Neuron (in vitro differentiated cells): ENCODE results near the gene TRIOBP.

Experiments
- H2AFZ ChIP-seq: one replicate; pipeline ENCODE4 v1.6.1; 2013; ENCODE audit warnings: low read depth, mild to moderate bottlenecking, inconsistent platforms, low read length, moderate library complexity
- H3K27me3 ChIP-seq: one replicate; pipeline ENCODE4 v1.6.1; 2013; ENCODE audit warnings: low read length; ENCODE audit not compliant: insufficient read depth
- H3K36me3 ChIP-seq: one replicate; pipeline ENCODE4 v1.6.1; 2013; ENCODE audit warnings: low read length; ENCODE audit not compliant: insufficient read depth
- H3K4me1 ChIP-seq: one replicate; pipeline ENCODE4 v1.6.1; 2013; ENCODE audit warnings: low read length; ENCODE audit not compliant: insufficient read depth
- H3K4me3 ChIP-seq: 2 replicates; pipeline ENCODE4 v1.5.1; 2013; ENCODE audit warnings: mild to moderate bottlenecking, low read length, moderate library complexity
- H3K9me3 ChIP-seq: one replicate; pipeline ENCODE4 v1.6.1; 2013; ENCODE audit warnings: low read length

The TRIOBP gene

DNA sequence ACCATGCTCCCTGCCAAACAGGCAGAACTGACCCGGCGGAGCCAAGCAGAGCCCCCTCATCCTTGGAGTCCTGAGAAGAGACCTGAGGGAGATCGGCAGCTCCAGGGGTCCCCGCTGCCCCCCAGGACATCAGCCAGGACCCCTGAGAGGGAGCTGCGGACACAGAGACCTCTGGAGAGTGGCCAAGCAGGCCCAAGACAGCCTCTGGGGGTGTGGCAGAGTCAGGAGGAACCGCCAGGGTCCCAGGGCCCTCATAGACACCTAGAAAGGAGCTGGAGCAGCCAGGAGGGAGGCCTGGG is 37.5 kb downstream of the TRIOBP start:
- Histone ChIP-seq H3K9me3 (no peaks in the 10 kb centered on the region), H3K27me3 (no peaks in the 10 kb centered on the region)

DNA sequence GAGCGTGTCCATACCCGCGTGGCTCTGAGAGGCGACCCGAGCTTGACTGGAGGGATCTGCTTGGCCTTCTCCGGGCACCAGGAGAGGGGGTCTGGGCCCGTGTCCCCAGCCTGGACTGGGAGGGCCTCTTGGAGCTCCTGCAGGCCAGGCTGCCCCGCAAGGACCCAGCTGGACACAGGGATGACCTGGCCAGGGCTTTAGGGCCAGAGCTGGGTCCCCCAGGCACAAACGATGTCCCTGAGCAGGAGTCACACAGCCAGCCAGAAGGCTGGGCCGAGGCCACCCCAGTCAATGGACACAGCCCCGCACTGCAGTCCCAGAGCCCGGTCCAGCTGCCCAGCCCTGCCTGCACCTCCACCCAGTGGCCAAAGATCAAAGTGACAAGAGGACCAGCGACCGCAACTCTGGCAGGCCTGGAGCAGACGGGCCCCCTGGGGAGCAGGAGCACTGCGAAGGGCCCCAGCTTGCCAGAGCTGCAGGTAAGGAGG is 38.2 kb downstream of the TRIOBP start:
- H3K4me1 ChIP-seq = no peaks in the 10 kb centered on the region
- no peaks in the 10 kb centered on the region for H3K27me3 ChIP-seq
- no peak overlapping the region for H3K4me3 ChIP-seq
- no peaks in the 10 kb centered on the region for H3K9me3 ChIP-seq
- H2AFZ ChIP-seq = no peak overlapping the region
- no peaks in the 10 kb centered on the region for H3K36me3 ChIP-seq

More for the DNA sequence above, 37.5 kb downstream of the TRIOBP start:
- H3K4me3 ChIP-seq = no peak overlapping the region
- H3K36me3 ChIP-seq = no peaks in the 10 kb centered on the region
- no peak overlapping the region for H2AFZ ChIP-seq
- no peaks in the 10 kb centered on the region for H3K4me1 ChIP-seq

DNA sequence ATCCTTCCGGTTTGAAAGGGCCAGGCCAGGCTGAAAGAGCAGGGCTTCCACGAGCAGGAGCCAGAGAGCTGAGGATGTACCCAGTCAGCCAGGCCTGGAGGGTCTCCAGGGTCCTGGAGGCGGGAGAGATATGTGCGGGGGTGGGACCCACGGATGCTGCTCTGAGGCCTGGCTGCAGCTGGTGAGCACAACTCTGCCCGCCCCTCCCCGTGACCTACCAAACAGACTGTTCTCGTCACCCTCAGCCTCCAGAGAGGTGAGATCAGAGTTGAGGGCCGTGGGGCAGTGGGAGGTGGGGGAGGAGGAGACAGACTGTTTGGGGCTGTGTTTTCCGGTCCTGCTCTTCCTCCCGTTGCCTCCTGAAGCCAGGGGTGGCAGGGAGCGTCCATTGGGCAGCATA is 42.2 kb downstream of the TRIOBP start:
- Histone ChIP-seq H3K27me3 (no peaks in the 10 kb centered on the region), H3K4me3 (no peak overlapping the region), H2AFZ (no peak overlapping the region), H3K36me3 (no peaks in the 10 kb centered on the region), H3K9me3 (no peaks in the 10 kb centered on the region), H3K4me1 (no peaks in the 10 kb centered on the region)

DNA sequence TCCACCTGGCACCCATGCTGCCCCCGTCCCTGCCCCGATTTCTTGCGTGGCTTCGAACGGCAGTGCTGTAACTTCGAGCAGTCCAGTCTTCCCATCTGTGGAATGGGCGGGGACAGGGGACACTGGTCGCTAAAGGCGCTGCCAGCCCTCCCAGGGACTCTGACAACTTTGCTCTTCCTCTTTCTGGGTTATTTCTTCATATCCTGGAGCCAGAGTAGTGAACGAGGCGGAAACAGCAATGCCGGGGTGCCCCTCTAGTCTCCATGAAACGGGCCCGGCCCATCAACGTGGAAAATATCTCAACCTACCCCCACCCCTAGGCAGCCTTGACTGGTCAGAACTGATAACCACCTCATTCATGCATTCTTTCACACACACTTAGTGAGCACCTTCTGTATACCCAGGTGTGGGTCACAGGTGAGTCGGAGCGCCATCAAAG is 42.8 kb downstream of the TRIOBP start:
- Histone ChIP-seq H3K36me3 (no peaks in the 10 kb centered on the region), H3K9me3 (no peaks in the 10 kb centered on the region), H3K27me3 (no peaks in the 10 kb centered on the region), H2AFZ (no peak overlapping the region), H3K4me3 (no peak overlapping the region), H3K4me1 (no peaks in the 10 kb centered on the region)

DNA sequence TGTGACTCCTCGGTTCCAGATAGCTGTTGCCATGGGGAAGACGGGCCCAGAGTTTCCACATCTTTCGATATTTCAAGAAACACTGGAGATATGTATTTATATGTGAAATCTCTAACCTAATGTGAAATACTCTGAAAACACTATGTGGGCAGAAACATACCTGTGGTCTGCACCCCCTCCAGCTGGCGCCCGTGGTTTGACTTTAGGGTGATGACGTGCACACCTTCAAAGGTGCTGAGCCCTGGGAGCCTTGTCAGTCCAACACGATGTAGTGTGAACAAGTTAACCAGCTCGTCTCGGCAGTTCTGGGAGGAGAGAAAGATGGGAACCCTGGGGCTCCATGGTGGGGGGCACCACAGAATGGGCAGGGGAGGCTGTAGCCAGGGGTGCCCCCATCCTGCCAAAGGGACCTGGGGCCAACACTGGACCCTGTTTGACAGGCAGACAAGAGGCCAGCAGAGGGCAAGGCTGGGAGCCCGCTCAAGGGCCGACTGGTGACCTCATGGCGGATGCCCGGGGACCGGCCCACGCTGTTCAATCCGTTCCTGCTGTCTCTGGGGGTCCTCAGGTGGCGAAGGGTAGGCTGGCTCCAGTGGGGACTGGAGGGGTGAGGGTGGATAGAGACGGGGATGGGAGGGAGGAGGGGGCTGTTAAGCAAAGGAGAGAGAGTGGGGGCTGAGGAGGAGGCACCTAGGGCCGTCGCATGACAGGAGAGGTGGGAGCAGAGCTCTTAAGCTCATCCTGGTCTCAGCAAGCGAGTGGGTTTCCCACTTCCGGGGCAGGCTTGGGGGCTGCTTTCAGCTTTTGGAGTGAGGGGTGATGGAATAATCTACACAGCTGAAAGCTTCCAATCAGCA is 43.8 kb downstream of the TRIOBP start:
- H3K27me3 ChIP-seq = no peaks in the 10 kb centered on the region
- peaks cover 5% of the 10 kb centered on the region for H3K4me1 ChIP-seq
- no peak overlapping the region for H3K4me3 ChIP-seq
- H3K36me3 ChIP-seq = no peaks in the 10 kb centered on the region
- no peaks in the 10 kb centered on the region for H3K9me3 ChIP-seq
- H2AFZ ChIP-seq = no peak overlapping the region

DNA sequence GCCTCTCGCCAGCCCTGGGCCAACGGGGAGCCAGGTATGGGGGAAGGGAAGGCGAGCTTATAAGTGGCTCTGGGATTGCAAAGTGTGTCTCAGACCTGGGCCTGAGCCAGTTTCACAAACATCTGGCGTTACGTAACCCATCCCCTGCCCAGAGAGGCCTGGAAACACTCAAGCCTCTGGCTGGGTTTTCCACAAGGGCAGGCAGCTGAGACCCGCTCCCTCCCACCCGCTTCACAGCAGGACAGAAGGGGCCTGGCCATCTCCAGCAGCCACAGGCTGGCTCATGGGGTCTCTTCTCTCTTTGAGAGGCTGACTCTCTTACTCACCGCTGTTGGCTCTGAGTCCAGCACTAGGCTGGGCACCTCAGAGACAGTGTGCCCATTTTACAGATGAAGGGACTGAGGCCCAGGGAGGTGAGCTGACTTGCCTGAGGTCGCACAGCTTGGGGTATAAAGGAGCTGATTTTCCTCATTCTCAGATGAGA is 44.5 kb downstream of the TRIOBP start:
- H3K4me3 ChIP-seq = no peak overlapping the region
- H3K9me3 ChIP-seq = no peaks in the 10 kb centered on the region
- no peaks in the 10 kb centered on the region for H3K36me3 ChIP-seq
- no peaks in the 10 kb centered on the region for H3K27me3 ChIP-seq
- no peak overlapping the region for H2AFZ ChIP-seq
- H3K4me1 ChIP-seq = peaks cover 5% of the 10 kb centered on the region

DNA sequence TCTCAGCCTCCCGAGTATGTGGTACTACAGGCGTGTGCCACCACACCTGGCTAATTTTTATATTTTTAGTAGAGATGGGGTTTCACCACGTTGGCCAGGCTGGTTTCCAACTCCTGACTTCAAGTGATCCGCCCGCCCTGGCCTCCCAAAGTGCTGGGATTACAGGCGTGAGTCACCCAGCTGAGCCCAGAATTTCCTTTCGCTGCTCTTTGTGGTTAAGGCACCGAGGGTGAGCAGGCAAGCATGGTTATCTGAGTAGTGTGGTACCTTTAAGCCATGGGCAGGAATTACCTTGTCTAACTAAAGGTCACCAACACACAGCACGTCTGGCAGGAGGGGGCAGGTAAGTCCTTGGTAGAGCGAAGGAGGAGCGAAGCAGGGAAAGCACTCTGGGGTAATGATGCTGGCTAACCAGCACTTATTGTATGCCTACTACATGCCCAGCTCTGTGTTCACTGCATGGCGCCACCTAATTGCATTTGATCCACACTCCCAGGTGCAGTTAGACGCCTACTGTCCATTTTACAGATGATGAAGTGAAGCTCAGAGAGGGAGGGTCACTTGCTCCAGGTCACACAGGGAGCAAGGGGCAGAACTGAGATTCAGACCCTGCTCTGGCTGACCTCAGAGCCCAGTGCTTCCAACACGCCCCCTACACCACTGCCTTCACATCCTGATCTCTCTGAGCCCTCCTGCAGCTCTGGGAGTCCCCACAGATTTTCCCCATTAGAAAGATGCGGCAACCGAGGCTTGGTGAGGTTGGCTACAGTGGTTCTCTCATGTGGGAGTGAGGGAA is 45.7 kb downstream of the TRIOBP start:
- H3K4me3 ChIP-seq = no peak overlapping the region
- no peaks in the 10 kb centered on the region for H3K36me3 ChIP-seq
- no peaks in the 10 kb centered on the region for H3K27me3 ChIP-seq
- no peaks in the 10 kb centered on the region for H3K9me3 ChIP-seq
- no peak overlapping the region for H2AFZ ChIP-seq
- H3K4me1 ChIP-seq = peaks cover 14% of the 10 kb centered on the region

DNA sequence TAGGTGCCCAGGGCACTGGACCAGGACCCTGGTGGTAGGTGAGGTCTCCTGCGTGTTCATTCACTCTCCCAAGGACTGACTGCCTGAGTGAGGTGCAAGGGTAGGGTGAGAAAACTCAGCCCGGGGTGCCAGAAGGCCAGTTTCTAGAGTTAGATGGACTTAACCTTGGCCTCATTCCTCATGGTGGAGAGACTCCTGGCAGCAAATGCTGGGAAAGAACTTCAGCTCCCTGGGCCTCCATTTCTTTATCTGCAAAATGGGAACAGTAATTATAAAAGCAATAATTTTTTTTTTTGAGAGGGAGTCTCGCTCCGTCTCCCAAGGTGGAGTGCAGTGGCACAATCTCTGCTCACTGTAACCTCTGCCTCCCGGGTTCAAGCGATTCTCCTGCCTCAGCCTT is 47.7 kb downstream of the TRIOBP start:
- peaks cover 21% of the 10 kb centered on the region for H3K4me1 ChIP-seq

DNA sequence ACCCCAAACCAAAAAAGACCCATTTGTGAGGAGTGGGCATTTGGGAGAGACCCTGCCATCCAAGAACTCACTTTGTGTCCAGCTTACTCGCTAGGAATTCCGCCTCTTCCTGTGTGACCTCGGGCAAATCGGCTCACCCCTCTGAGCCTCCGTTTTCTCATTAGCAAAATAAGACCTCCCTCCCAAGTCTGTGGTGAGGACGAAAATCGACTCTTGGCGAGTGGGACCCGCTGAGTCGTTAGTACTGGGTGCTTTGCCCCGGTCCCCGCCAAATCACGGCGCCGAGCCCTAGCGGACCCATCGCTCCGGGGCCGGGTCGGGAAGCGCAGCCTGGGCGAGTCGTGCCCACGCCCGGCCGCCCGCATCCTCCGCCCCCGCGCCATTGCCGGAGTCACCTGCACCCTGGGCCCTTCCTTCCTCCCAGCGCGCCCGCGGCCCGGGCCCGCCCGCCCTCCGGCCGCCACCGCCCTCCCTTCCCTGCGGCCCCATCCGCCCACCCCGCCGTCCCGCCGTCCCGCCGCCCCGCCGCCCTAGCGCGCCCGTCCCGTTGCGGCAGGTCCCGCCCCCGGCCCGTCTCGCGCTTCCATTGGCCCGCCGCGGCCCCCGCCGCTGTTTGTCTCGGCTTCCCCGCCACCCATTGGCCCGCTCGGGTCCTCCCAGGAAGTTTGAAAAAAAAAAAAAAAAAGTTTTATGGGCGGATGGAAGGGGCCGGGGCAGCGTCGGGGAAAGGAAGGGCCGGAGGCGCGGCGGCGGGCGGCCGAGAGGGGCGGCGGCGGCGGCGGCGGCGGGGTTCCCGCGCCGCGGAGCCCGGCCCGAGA is 48.9 kb downstream of the TRIOBP start:
- H3K4me3 ChIP-seq = peak overlapping the region; percentile 93
- no peaks in the 10 kb centered on the region for H3K36me3 ChIP-seq
- H3K9me3 ChIP-seq = no peaks in the 10 kb centered on the region
- no peaks in the 10 kb centered on the region for H3K27me3 ChIP-seq
- H2AFZ ChIP-seq = peak overlapping the region; percentile 68
- H3K4me1 ChIP-seq = peaks cover 21% of the 10 kb centered on the region

More for the DNA sequence above, 47.7 kb downstream of the TRIOBP start:
- no peak overlapping the region for H2AFZ ChIP-seq
- no peaks in the 10 kb centered on the region for H3K9me3 ChIP-seq
- no peak overlapping the region for H3K4me3 ChIP-seq
- H3K27me3 ChIP-seq = no peaks in the 10 kb centered on the region
- H3K36me3 ChIP-seq = no peaks in the 10 kb centered on the region

DNA sequence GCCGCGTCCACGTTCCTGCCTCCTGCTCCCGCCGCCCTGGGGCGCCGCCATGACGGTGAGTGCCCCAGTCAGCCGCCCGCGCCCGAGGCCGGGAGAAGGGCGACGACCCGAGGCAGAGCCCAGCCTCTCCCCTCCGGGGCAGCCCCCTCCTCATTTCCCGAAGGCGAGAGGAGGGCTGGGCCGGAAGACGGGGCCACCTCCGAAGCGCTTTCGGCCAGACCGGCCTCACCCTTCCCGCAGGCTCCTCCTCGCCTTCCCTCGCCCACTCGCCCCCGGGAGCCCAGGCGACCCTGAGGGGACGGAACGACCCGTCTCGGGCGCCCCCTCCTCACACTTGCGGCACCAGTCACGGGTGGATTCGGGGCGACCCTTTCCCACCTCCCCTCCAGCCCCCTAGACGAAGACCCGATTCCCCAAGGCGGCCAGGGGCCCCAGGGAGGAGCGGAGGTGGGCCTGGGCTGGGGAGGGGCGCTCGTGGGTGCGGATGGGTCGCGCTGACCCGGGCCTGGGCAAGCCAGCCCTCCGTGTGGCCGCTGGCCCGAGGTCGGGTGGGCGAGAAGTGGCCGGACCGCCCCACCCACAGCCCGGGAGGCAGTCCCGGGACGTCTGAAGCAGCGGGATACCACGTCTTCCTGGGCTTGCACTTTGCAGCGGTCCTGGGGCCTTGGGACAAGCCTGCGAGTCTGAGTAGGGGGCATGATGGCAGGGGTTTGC is 49.7 kb downstream of the TRIOBP start:
- Histone ChIP-seq H3K36me3 (peaks cover 2% of the 10 kb centered on the region), H3K4me1 (peaks cover 21% of the 10 kb centered on the region), H3K9me3 (no peaks in the 10 kb centered on the region), H3K4me3 (peak overlapping the region; percentile 93), H2AFZ (peak overlapping the region; percentile 44), H3K27me3 (no peaks in the 10 kb centered on the region)

DNA sequence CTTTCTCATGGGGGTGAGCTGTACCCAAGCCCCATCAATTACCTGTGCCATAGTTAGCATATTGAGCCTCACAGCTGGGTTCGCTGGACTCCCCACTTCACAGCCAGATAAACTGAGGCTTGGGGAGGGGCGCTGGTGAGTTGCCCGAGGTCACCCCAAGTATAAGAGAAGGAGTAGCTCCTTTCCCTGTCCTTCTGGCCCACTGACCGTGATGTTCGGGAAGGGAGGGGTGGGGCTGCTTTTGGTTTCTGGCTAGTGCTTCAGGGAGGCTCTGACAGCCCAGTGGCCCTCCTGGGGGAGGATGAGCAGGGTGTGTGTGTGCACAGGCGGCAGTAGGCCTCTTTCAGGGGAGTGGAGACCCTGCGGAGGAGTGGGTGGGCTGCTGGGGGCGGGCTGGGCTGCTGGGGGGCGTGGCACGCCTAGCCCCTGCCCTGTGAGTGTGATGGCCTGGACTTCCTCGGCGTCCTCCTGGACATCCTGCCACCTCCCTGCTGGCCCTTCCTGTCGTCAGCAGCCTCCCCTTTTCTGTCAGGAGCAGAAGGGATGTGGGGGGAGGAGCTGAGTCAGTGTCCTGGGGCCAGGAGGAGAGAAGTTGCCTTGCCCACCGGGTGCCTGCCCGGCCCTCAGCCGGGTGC is 50.3 kb downstream of the TRIOBP start:
- peaks cover 21% of the 10 kb centered on the region for H3K4me1 ChIP-seq
- no peak overlapping the region for H2AFZ ChIP-seq
- peaks cover 6% of the 10 kb centered on the region for H3K36me3 ChIP-seq
- H3K9me3 ChIP-seq = no peaks in the 10 kb centered on the region
- peak overlapping the region; percentile 93 for H3K4me3 ChIP-seq
- no peaks in the 10 kb centered on the region for H3K27me3 ChIP-seq

DNA sequence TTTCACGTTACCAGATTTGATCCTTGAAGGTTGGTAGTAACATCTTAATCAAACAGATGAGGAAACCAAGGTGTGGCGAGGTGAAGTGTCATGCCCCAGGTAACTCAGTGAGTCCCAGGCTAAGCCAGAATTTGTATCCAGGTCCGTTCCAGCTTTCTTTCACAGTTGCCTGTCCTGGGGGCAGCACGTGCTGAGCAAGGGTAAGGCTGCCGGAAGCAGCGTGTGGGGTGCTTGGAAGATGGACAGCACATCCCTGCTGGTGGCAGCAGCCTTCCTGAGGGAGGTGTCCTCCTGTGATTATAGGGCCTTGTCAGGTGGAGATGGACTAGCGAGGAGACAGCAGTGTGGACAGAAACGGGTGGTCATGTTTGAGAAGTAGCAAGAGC is 50.9 kb downstream of the TRIOBP start:
- H3K27me3 ChIP-seq = no peaks in the 10 kb centered on the region
- peaks cover 6% of the 10 kb centered on the region for H3K36me3 ChIP-seq
- H3K9me3 ChIP-seq = no peaks in the 10 kb centered on the region
- H3K4me3 ChIP-seq = peak overlapping the region; percentile 93
- H3K4me1 ChIP-seq = peaks cover 21% of the 10 kb centered on the region
- H2AFZ ChIP-seq = no peak overlapping the region
